ENCODE measurements around the gene RUFY2. TPM values are rescaled to one million over a fixed set of nuclear protein-coding genes. Genes with fewer than 3 reads are reported as not detected.

The RUFY2 gene
- total and polyA plus RNA-seq, 8 donors: 3.6 to 15.5 (median 9.7) TPM

DNA sequence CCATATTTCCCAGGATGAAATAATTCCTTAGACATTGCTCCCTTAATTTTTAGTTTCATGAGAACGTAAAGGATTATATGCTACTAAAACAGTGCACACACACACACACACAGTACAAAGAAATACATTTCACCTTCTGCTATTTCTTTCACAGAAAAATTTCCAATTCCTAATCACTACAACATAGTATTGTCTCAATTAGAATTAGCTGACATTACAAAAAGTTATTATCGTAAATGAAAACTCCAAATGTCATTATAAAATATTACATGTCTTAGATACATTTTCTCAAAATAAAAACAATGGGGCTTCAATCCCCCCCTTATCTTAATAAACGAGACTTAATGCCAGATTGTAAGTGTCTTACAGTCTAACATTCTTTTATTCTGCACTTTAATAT lies 12.3 kb upstream of the RUFY2 start:
- TF ChIP-seq, protein P1, sequence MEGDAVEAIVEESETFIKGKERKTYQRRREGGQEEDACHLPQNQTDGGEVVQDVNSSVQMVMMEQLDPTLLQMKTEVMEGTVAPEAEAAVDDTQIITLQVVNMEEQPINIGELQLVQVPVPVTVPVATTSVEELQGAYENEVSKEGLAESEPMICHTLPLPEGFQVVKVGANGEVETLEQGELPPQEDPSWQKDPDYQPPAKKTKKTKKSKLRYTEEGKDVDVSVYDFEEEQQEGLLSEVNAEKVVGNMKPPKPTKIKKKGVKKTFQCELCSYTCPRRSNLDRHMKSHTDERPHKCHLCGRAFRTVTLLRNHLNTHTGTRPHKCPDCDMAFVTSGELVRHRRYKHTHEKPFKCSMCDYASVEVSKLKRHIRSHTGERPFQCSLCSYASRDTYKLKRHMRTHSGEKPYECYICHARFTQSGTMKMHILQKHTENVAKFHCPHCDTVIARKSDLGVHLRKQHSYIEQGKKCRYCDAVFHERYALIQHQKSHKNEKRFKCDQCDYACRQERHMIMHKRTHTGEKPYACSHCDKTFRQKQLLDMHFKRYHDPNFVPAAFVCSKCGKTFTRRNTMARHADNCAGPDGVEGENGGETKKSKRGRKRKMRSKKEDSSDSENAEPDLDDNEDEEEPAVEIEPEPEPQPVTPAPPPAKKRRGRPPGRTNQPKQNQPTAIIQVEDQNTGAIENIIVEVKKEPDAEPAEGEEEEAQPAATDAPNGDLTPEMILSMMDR (IDR thresholded peaks at IDR 0.05): no peak
- ATAC-seq: no peak
- Histone ChIP-seq H3K4me3 (no peak overlapping the region), H3K36me3 (no peaks in the 10 kb centered on the region), H3K27ac (no peak overlapping the region), H3K9me3 (no peaks in the 10 kb centered on the region), H3K4me1 (no peaks in the 10 kb centered on the region), H3K27me3 (no peaks in the 10 kb centered on the region)
- intact Hi-C loops (cut with DNase I): no loop called here
- 79 to 90% methylated on average over 3 of the region's 3 CpGs for WGBS, 2 donors
- DNase-seq: no peak
- FAIRE-seq: no peak

DNA sequence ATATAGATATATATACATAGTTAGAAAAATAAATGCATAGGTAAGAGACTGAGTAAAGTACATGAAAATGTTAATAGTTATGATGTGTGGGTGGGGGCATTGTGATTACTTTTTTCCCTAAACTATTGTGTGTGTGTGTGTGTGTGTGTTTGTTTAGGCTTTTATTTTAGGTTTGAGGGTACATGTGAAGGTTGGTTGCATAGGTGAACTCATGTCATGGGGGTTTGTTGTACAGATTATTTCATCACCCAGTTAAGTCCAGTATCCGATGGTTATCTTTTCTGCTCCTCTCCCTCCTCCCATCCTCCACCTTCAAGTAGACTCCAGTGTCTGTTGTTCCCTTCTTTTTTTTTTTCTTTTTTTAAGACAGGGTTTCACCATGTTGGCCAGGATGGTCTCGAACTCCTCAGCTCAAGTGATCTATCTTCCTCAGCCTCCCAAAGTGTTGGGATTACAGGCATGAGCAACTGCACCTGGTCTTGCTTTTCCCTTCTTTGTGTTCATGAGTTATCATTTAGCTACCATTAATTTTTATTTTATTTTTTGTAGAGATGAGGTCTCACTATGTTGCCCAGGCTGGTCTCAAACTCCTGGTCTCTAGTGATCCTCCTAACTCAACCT lies 1.9 kb upstream of the RUFY2 start:
- 85 to 92% methylated on average over 2 of the region's 2 CpGs for WGBS, 2 donors
- no peaks in the 10 kb centered on the region for H3K36me3 ChIP-seq
- FAIRE-seq: no peak

DNA sequence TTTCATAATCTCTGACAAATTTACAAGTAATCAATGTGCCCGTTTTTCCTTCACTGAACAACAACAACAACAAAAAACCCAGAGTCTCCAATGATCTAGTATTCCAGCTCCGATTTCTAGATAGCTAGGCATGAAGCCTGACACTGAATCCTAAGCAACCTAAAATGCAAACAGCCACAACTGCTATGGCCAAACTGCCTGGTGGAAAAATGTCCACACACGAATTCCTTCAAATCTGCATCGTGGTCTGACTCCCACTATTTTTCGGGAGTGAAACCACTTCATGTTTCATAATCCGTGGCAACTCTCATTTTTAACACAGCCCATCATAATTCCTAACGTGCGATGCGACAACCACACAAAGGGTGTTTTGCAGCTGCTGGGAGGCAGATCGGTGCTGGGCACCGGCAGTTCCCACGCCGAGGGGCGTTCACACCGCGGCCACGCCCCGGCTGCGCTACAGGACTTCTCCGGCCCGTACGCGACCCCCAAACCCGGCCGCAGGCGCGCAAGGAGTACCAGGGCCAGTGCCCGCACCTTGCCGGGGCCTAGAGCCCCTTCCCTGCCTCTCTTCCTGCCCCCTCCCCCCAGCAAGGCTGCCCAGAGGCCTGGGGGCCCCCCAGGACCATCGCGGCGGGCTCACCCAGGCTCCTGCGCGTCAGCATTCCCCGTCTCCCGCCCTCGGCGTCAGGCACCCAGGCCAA lies 814 bp downstream of the RUFY2 start:
- FAIRE-seq: no peak
- TF ChIP-seq, protein P1 (IDR thresholded peaks at IDR 0.05): no peak
- Histone ChIP-seq H3K4me1 (peaks cover 6 to 10% (median 7%) of the 10 kb centered on the region in 3 donors), H3K4me3 (peak overlapping the region; percentile 91 to 99 (median 97)), H3K27me3 (no peaks in the 10 kb centered on the region), H3K27ac (peak overlapping the region; percentile 87 to 89 (median 88)), H3K36me3 (no peaks in the 10 kb centered on the region), H3K9me3 (no peaks in the 10 kb centered on the region)
- peak; percentile 64 to 80 (median 78) for ATAC-seq
- DNase-seq: peak; percentile 29 to 76 (median 51)
- intact Hi-C loops (cut with DNase I): no loop called here
- 0 to 1% methylated on average over 38 of the region's 38 CpGs for WGBS, 2 donors

More for the DNA sequence above, 1.9 kb upstream of the RUFY2 start:
- peaks cover 6 to 10% (median 7%) of the 10 kb centered on the region in 3 donors for H3K4me1 ChIP-seq
- no peaks in the 10 kb centered on the region for H3K9me3 ChIP-seq
- H3K27me3 ChIP-seq: no peaks in the 10 kb centered on the region
- DNase-seq: no peak
- TF ChIP-seq, protein P1 (IDR thresholded peaks at IDR 0.05): no peak
- H3K4me3 ChIP-seq: no peak overlapping the region
- intact Hi-C loops (cut with DNase I): no loop called here
- no peak for ATAC-seq
- H3K27ac ChIP-seq: no peak overlapping the region

DNA sequence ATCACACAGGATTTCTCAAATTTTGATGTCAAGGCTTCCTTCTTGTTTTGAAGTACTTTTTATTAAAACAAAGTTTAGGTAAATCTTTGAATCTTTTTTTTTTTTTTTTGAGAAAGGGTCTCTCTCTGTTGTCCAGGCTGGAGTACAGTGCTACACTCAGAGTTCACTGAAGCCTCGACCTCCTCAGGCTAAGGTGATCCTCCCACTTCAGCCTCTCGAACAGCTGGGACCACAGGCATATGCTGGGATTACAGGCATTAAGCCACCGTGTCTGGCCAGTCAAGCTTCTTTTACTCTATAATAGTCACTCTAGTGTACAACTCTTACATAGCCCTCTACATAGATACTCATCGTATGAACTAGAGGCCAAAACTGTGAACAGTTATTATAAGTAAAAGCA lies 3.4 kb downstream of the RUFY2 start:
- ATAC-seq (no peak), DNase-seq (no peak), FAIRE-seq (no peak)
- Histone ChIP-seq H3K27me3 (no peaks in the 10 kb centered on the region), H3K9me3 (no peaks in the 10 kb centered on the region), H3K27ac (no peak overlapping the region), H3K4me1 (peaks cover 6 to 10% (median 7%) of the 10 kb centered on the region in 3 donors), H3K4me3 (no peak overlapping the region), H3K36me3 (no peaks in the 10 kb centered on the region)
- WGBS, 2 donors: 80 to 88% methylated on average over 4 of the region's 4 CpGs
- TF ChIP-seq, protein P1 (IDR thresholded peaks at IDR 0.05): no peak
- intact Hi-C loops (cut with DNase I): no loop called here

DNA sequence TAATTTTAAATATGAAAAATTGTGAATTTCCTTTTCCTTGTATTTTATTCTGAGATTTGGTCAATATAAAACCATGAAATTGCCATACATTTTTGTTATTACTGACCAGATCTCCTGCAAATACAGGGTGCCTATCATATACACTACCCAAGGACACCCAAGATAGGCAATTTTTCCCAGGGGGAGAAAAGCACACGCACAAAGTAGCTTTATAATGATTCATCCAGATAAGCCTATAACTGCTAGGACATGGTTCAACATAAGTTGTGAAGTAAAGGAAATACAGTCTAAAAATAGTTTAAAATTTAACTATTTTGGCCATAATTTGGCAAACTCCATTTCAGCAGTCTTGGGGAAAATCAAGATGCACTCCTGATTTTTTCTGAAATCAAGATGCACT lies 4.8 kb downstream of the RUFY2 start:
- no peaks in the 10 kb centered on the region for H3K9me3 ChIP-seq
- H3K27ac ChIP-seq: no peak overlapping the region
- no peaks in the 10 kb centered on the region for H3K27me3 ChIP-seq
- no peak overlapping the region for H3K4me3 ChIP-seq
- FAIRE-seq (no peak), ATAC-seq (no peak), DNase-seq (no peak)
- no peaks in the 10 kb centered on the region for H3K36me3 ChIP-seq
- WGBS, 2 donors: 30 to 38% methylated on average over 1 of the region's 1 CpG
- H3K4me1 ChIP-seq: peaks cover 6 to 10% (median 7%) of the 10 kb centered on the region in 3 donors
- TF ChIP-seq, protein P1 (IDR thresholded peaks at IDR 0.05): no peak
- intact Hi-C loops (cut with DNase I): no loop called here
